DMS153 treated with DMSO at 0.1 percent for 48 hours (cell line): Measurements from ENCODE around the gene SENP5.

Source experiments
- DNase-seq: peaks from one replicate; lab custom pipeline; 2025; ENCODE audit not compliant: unreplicated experiment; lab: John Stamatoyannopoulos, UW

The SENP5 gene

DNA sequence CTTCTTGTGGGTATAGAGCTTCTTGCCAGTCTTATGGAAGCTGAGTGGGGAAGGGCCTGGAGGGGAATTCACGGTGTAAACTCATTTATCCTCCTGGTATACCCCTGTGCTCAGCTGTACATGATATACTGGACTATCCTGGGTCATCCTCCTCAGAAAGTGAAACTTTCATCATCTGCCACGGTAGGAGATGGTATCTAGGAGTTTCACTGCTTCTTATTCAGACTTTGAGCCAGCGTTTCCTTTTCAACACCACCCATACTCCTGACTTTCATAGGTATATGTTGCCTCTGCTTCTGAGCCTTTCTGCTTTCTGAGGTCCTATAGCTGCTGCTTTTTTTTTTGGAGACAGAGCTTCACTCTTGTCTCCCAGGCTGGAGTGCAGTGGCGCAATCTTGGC, 15.6 kb downstream of the SENP5 start:
- no peak for DNase-seq

DNA sequence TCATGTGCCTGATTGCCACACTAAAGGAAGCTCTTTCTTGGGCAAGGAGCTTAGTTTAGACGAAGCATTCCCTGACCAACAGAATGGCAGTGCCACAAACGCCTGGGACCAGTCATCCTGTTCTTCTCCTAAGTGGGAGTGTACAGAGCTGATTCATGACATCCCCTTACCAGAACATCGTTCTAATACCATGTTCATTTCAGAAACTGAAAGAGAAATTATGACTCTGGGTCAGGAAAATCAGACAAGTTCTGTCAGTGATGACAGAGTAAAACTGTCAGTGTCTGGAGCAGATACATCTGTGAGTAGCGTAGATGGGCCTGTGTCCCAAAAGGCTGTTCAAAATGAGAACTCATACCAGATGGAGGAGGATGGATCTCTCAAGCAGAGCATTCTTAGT, 18.4 kb downstream of the SENP5 start:
- DNase-seq = no peak

- DNase-seq = no peak
These were observed 22.4 kb downstream of the SENP5 start for GRCh38 chr3:196889844-196890708.

DNA sequence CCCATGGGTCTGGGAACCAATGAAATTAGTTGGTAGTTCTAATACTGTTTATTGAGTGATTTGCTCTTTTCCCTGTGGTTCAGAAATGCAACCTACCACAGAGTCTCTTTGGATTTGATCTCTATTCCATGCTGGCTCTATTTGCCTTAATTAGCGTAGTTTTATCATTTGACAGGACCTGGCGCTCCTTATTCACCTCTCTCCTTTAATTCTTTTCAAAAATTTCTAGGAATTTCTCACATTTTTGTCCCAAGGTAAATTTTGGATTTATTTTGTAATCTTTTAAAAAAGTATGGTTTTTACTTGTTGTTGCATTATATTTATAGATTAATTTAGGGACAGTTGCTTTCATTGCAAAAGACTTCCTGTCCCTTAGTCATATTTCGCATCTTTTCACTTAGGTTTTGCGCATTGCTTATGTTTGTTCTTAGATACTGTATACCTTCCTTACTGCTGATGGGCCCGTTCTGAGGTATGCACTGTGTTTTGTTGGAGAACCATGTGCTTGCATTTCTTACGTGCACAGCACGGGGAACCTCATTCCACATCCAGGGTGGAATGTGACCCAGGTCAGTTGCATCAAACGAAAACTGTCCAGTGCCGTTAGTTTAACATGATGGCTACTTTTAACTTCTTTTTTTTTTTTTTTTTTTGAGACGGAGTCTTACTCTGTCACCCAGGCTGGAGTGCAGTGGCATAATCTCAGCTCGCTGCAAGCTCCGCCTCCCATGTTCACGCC, 27.0 kb downstream of the SENP5 start:
- no peak for DNase-seq

- no peak for DNase-seq
These were observed 28.5 kb downstream of the SENP5 start for GRCh38 chr3:196896229-196896628.

DNA sequence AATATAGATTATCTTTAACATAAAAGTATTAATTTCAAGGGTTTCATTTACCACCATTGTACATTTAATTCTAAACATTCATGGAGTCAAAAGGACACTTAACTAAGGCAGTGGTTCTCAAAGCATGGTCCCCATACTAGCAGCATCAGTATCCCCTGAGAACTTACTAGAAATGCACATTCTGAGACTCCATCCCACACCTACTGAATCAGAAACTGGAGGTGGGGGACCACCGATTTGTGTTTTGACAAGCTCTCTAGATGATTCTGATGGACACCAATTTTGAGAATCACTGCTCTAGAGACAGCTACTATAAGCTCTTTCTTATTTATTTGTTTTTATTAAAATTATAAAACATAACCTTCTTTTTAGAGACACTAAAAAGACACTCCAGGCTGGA, 34.0 kb downstream of the SENP5 start:
- no peak for DNase-seq

DNA sequence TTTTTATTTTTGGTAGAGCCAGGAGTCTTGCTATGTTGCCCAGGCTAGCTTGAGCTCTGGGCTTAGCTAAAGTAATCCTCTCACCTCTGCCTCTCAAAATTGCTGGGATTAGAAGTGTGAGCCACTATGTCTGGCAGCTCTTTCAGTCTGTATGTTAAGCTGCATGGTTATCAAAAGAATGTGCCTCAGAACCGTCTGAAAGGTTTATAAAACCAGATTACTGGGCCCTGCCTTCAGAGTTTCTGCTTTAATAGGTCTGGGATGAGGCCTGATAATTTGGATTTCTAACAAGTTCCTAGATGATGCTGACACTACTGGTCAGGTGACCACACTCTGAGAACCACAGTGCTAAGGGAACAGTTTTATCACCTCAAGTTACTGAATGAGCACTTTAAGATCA, 34.6 kb downstream of the SENP5 start:
- no peak for DNase-seq

DNA sequence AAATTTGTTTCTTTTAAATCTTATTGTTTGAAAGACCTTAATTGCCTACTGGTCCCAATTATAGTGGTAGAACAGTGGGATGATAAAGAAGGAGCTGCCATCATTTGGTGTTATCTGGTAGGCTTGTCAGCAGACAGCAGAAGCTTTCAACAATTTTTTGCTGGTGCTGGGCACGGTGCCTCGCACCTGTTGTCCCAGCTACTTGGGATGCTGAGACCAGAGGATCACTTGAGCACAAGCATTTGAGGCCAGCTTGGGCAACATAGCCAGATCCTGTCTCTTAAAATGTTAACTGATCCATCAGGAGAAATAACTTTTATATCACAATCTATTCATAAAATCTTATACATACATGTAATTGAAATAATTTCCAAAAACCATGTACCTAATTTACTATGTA, 36.0 kb downstream of the SENP5 start:
- DNase-seq = no peak

GRCh38 chr3:196914866-196915265, 47.1 kb downstream of the SENP5 start:
- no peak for DNase-seq

GRCh38 chr3:196915375-196915774, 47.7 kb downstream of the SENP5 start:
- DNase-seq = no peak

DNA sequence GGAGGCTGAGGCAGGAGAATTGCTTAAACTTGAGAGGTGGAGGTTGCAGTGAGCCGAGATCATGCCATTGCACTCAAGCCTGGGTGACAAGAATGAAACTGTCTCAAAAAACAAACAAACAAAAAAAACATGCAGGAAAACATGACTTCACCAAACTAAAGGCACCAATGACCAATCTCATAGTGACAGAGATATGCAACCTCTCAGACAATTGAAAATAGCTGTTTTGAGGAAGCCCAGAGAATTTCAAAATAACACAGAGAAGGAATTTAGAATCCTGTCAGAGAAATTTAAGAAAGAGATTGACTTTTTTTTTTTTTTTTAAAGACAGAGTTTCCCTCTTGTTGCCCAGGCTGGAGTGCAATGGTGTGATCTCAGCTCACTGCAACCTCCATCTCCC, 48.5 kb downstream of the SENP5 start:
- DNase-seq = no peak

GRCh38 chr3:196916995-196917394, 49.3 kb downstream of the SENP5 start:
- DNase-seq = no peak

GRCh38 chr3:196918968-196919367, 51.2 kb downstream of the SENP5 start:
- DNase-seq = no peak

- no peak for DNase-seq
These were observed 53.0 kb downstream of the SENP5 start for GRCh38 chr3:196920733-196921132.

DNA sequence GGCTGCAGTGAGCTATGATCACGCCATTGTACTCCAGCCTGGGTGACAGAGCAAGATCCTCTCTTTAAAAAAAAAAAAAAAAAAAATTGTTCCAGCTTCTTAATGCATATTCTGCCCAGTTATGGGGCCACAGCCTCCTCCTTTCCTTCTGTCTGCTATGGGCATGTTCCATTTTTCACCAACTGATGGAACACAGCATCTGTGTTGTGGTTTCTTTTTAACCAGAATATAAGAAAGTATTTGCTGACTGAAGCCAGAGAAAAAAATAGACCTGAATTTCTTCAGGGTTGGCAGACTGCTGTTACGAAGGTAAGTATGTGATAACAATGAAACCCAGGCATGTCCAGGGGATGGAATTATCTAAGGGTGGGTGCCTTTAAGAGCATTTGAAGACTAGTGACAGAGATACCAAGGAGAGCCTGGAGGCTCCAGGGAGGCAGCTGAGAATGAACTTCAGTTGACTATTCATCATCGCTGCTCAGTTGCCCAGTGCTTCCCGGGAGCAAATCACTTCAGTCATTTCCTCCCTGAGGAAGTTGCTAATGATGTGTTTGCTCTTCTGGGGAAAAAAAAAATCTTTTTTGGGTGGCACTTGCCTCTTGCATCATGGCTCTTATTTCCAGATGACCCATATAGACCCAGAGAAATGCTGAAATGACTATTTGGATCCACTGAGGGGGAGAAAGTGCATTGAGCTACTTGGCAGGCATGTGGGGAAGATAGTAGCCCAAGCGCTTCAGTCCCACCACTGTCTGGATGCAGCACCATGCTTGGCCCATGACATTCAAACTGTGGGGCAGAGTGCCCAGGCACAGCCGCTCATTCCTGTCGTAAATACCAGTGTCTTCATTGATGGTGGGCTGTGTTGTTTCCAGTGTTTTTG, 60.1 kb downstream of the SENP5 start:
- no peak for DNase-seq

GRCh38 chr3:196931157-196931556, 63.4 kb downstream of the SENP5 start:
- no peak for DNase-seq

- DNase-seq = no peak
These were observed 64.3 kb downstream of the SENP5 start for GRCh38 chr3:196931828-196932587.

DNA sequence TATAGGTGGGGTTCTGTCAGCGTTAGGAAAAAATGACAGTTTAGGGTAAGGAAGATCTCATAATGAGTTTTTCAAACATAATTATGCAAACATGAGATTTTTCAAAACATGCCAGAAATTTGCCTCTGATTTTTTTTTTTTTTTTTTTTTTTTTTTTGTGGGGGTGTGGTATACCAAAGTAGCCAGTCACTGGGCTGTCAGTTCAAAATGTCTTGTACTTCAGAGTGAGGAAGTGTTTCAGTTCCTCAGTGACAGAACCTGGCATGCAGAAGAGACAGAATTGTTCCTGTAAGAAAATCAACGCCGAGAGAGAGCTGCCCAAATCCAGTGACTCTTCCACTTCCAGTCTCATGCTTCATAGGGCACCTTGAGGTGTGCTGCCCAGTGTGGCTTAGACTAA, 64.9 kb downstream of the SENP5 start:
- no peak for DNase-seq

GRCh38 chr3:196936288-196936687, 68.6 kb downstream of the SENP5 start:
- DNase-seq = no peak

DNA sequence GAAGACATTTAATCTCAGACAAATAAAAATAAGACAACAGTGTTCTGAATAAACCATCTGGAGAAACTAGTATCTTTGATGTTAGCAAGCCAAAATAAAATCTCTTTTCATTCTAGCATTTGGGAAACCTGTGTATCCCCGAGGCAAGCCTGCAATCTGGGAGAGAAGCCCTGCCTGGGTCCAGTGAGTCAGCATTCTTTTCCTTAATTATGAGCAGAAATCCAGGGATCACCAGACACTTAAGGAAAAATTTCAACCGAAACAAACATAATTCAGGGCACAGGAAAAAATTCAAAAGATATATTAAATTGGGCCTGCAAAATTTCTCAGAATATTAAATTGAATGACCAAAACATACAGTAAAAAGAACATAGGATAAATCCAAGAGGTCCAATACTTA, 70.4 kb downstream of the SENP5 start:
- DNase-seq = no peak

DNA sequence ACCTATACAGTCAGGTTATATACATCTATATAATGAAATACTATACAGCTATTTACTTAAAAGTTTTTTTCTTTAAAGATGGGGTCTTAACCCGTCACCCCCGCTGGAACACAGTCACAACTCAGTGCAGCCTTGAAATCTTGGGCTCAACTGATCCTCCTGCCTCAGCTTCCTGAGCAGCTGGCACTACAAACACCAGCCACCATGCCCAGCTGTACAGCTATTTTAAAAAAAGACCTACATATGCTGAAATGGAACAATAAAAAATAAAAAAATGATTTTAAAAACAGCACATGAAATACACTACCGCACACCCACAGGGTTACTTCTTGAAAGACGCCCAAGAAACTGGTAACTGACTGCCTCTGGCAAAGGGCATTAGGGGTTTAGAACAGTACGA, 70.9 kb downstream of the SENP5 start:
- no peak for DNase-seq
